Astrocyte of the hippocampus (primary cell): ENCODE results near the gene UBXN11.
"Not testable (repeated sequence)": the region's sequence is repeated elsewhere in the genome, so short reads cannot be mapped to it uniquely, and the experiment has no call there.

Experiments used
- DNase-seq: peaks from one replicate; pipeline ENCODE4 v3.0.0; 2011; ENCODE audit warnings: low read depth, low spot score

The UBXN11 gene

GRCh38 chr1:26337206-26337535 is 30.7 kb upstream of the UBXN11 start:
- no peak for DNase-seq

GRCh38 chr1:26336477-26337205 is 30.2 kb upstream of the UBXN11 start:
- peak; percentile 43 for DNase-seq

GRCh38 chr1:26335774-26336476 is 29.5 kb upstream of the UBXN11 start:
- no peak for DNase-seq

GRCh38 chr1:26333312-26333711 is 26.9 kb upstream of the UBXN11 start:
- not testable (repeated sequence) for DNase-seq

- DNase-seq, result no peak
These were observed 23.8 kb upstream of the UBXN11 start for GRCh38 chr1:26330276-26330675.

- not testable (repeated sequence) for DNase-seq
These were observed 22.9 kb upstream of the UBXN11 start for GRCh38 chr1:26329380-26329779.

- no peak for DNase-seq
These were observed 22.2 kb upstream of the UBXN11 start for GRCh38 chr1:26328597-26328996.

GRCh38 chr1:26327956-26328362 is 21.5 kb upstream of the UBXN11 start:
- no peak for DNase-seq

GRCh38 chr1:26324550-26324949 is 18.1 kb upstream of the UBXN11 start:
- DNase-seq, result no peak

- no peak for DNase-seq
These were observed 16.9 kb upstream of the UBXN11 start for GRCh38 chr1:26323382-26323781.

- no peak for DNase-seq
These were observed 15.6 kb upstream of the UBXN11 start for GRCh38 chr1:26322042-26322331.

- DNase-seq, result peak; percentile 92
These were observed 15.0 kb upstream of the UBXN11 start for GRCh38 chr1:26321315-26322041.

- no peak for DNase-seq
These were observed 14.5 kb upstream of the UBXN11 start for GRCh38 chr1:26320896-26321295.

GRCh38 chr1:26318338-26319064 is 12.1 kb upstream of the UBXN11 start:
- no peak for DNase-seq

- no peak for DNase-seq
These were observed 11.3 kb upstream of the UBXN11 start, which contains the start of gene CD52 for GRCh38 chr1:26317612-26318337. TSS of gene CD52 (plus strand) at chr1:26317958. CDS start at chr1:26318018, 60 bp downstream.

- DNase-seq, result no peak
These were observed 10.7 kb upstream of the UBXN11 start for GRCh38 chr1:26317146-26317545.

- DNase-seq, result no peak
These were observed 9.7 kb upstream of the UBXN11 start for GRCh38 chr1:26315874-26316850.

GRCh38 chr1:26314501-26314900 is 8.1 kb upstream of the UBXN11 start:
- no peak for DNase-seq

- DNase-seq, result not testable (repeated sequence)
These were observed 1.8 kb upstream of the UBXN11 start for GRCh38 chr1:26307966-26308899.
